ENCODE measurements around the gene MGARP. TPM values are rescaled to one million over a fixed set of nuclear protein-coding genes. Genes with fewer than 3 reads are reported as not detected.
"Not testable (repeated sequence)": the region's sequence is repeated elsewhere in the genome, so short reads cannot be mapped to it uniquely, and the experiment has no call there.

MGARP gene
- polyA plus RNA-seq, 4 donors = 0.25 to 0.89 (median 0.35) TPM; not detected in 1

DNA sequence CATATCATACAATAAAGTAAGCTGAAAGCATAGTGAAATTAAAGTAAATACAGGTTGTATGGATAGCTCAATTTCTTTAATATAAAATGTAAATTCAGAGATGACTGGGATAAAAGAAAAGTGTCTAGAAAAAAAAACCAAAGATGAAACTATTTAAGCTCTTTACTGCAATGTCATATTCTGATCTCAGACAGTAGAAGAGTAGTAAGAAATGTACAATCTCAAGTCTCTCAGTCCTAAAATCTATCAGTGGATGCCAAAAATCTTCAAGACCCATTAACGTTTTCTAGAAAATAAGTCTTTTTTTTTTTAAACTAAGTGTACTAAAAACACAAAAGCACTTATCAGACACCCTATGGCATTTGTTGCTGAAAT, 13.8 kb downstream of the MGARP start:
- FAIRE-seq (no peak), DNase-seq (no peak)
- Histone ChIP-seq H3K27me3 (ENCODE audit: control insufficient read depth in 3 of 3, insufficient read depth in 3 of 3, low read length in 3 of 3) (no peaks in the 10 kb centered on the region), H3K36me3 (ENCODE audit: control insufficient read depth in 3 of 3, insufficient read depth in 2 of 3, low read depth in 1 of 3, low read length in 3 of 3) (no peaks in the 10 kb centered on the region), H3K9me3 (ENCODE audit: control insufficient read depth in 2 of 2, insufficient read depth in 1 of 2, low read depth in 1 of 2, low read length in 1 of 2) (no peaks in the 10 kb centered on the region), H3K27ac (ENCODE audit: low read depth in 1 of 3, low read length in 2 of 3) (peak overlapping the region in 1 of 3 donors; percentile 60), H3K4me3 (ENCODE audit: low read depth in 1 of 3, low read length in 3 of 3) (peak overlapping the region in 1 of 3 donors; percentile 30), H3K4me1 (ENCODE audit: control insufficient read depth in 3 of 3, insufficient read depth in 2 of 3, low read depth in 1 of 3, low read length in 2 of 3) (no peaks in the 10 kb centered on the region)
- WGBS, 3 donors = 2 to 15% (median 6%) methylated on average over 1 of the region's 1 CpG

DNA sequence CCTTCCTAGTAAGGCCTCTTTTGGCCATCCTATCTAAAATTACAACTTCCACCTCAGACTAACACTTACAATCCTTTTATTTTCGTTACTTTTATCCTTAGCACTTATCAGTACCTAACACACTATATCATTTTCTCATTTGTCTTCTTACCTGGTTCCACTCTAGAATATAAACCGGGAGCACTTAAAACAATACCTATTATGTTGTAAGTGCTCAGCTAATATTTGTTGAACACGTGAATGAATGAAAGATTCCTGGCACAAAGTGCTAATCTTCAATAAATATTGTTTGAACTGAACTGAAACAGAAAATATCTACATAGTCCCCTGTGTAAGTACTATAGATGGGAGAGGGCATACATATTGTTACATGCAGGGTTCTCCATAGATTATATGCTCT, 14.4 kb downstream of the MGARP start:
- Histone ChIP-seq H3K27ac (ENCODE audit: low read depth in 1 of 3, low read length in 2 of 3) (no peak overlapping the region), H3K4me3 (ENCODE audit: low read depth in 1 of 3, low read length in 3 of 3) (no peak overlapping the region), H3K9me3 (ENCODE audit: control insufficient read depth in 2 of 2, insufficient read depth in 1 of 2, low read depth in 1 of 2, low read length in 1 of 2) (no peaks in the 10 kb centered on the region), H3K27me3 (ENCODE audit: control insufficient read depth in 3 of 3, insufficient read depth in 3 of 3, low read length in 3 of 3) (no peaks in the 10 kb centered on the region), H3K36me3 (ENCODE audit: control insufficient read depth in 3 of 3, insufficient read depth in 2 of 3, low read depth in 1 of 3, low read length in 3 of 3) (no peaks in the 10 kb centered on the region), H3K4me1 (ENCODE audit: control insufficient read depth in 3 of 3, insufficient read depth in 2 of 3, low read depth in 1 of 3, low read length in 2 of 3) (no peaks in the 10 kb centered on the region)
- DNase-seq (no peak), FAIRE-seq (no peak)
- WGBS, 3 donors = 51 to 58% (median 55%) methylated on average over 3 of the region's 3 CpGs

DNA sequence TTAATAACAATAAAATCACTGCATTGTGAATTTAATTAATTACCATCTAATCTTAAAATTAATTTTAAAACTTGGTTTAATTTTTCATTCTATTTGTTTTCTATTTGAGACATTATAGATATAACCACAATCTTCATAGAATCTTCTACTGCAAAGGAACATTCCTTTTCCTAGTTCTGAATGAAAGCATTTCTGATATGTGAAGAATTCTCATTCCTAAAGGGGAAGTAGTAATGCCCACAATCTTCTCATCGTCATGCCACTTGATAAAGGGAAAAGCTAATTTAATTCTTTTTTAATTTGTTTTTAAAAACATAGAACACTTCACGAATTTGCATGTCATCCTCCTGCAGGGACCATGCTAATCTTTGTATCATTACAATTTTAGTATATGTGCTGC, 23.7 kb downstream of the MGARP start:
- H3K27me3 ChIP-seq (ENCODE audit: control insufficient read depth in 3 of 3, insufficient read depth in 3 of 3, low read length in 3 of 3) = no peaks in the 10 kb centered on the region
- 64 to 80% (median 74%) methylated on average over 2 of the region's 2 CpGs for WGBS, 3 donors
- DNase-seq = no peak
- FAIRE-seq = peak; percentile 39
- no peaks in the 10 kb centered on the region for H3K36me3 ChIP-seq (ENCODE audit: control insufficient read depth in 3 of 3, insufficient read depth in 2 of 3, low read depth in 1 of 3, low read length in 3 of 3)
- H3K4me1 ChIP-seq (ENCODE audit: control insufficient read depth in 3 of 3, insufficient read depth in 2 of 3, low read depth in 1 of 3, low read length in 2 of 3) = no peaks in the 10 kb centered on the region
- no peak overlapping the region for H3K4me3 ChIP-seq (ENCODE audit: low read depth in 1 of 3, low read length in 3 of 3)
- H3K27ac ChIP-seq (ENCODE audit: low read depth in 1 of 3, low read length in 2 of 3) = no peak overlapping the region
- H3K9me3 ChIP-seq (ENCODE audit: control insufficient read depth in 2 of 2, insufficient read depth in 1 of 2, low read depth in 1 of 2, low read length in 1 of 2) = no peaks in the 10 kb centered on the region

DNA sequence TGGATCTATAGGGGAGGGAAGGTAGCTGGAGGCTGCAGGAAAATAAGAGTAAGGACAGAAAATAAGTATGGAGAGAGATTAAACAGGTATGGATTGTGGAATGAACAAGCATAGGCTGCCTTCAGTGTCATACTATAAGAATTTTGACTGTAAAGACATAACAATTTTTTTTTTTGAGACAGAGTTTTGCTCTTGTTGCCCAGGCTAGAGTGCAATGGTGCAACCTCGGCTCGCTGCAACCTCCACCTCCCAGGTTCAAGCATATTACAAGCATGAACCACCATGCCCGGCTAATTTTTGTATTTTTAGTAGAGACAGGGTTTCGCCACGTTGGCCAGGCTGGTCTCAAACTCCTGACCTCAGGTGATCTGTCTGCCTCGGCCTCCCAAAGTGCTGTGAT, 24.4 kb downstream of the MGARP start:
- not testable (repeated sequence) for H3K27ac ChIP-seq (ENCODE audit: low read depth in 1 of 3, low read length in 2 of 3); DNase-seq; H3K9me3 ChIP-seq (ENCODE audit: control insufficient read depth in 2 of 2, insufficient read depth in 1 of 2, low read depth in 1 of 2, low read length in 1 of 2); H3K4me1 ChIP-seq (ENCODE audit: control insufficient read depth in 3 of 3, insufficient read depth in 2 of 3, low read depth in 1 of 3, low read length in 2 of 3); H3K36me3 ChIP-seq (ENCODE audit: control insufficient read depth in 3 of 3, insufficient read depth in 2 of 3, low read depth in 1 of 3, low read length in 3 of 3); H3K27me3 ChIP-seq (ENCODE audit: control insufficient read depth in 3 of 3, insufficient read depth in 3 of 3, low read length in 3 of 3); FAIRE-seq; H3K4me3 ChIP-seq (ENCODE audit: low read depth in 1 of 3, low read length in 3 of 3)
- 88 to 93% (median 92%) methylated on average over 6 of the region's 6 CpGs for WGBS, 3 donors

DNA sequence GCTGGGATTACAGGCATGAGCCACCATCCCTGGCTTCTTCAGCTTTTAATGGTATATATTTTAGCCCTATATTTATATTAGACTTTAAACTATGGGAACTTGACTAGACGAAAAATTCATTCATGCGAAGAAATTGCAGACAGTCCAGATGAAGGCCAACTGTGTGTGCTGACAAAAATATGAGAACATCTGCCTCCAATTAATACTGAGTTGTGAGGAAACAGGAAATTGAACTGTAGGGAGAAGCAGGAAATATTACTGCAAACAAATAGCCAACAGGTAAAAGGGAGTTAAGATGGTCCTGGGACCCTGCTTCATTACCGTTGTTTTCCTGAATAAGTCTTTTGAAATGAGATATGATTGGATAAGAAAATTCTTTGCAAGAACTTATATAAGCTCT, 26.3 kb downstream of the MGARP start:
- Histone ChIP-seq H3K4me3 (ENCODE audit: low read depth in 1 of 3, low read length in 3 of 3) (no peak overlapping the region), H3K27ac (ENCODE audit: low read depth in 1 of 3, low read length in 2 of 3) (no peak overlapping the region), H3K27me3 (ENCODE audit: control insufficient read depth in 3 of 3, insufficient read depth in 3 of 3, low read length in 3 of 3) (no peaks in the 10 kb centered on the region), H3K36me3 (ENCODE audit: control insufficient read depth in 3 of 3, insufficient read depth in 2 of 3, low read depth in 1 of 3, low read length in 3 of 3) (no peaks in the 10 kb centered on the region), H3K9me3 (ENCODE audit: control insufficient read depth in 2 of 2, insufficient read depth in 1 of 2, low read depth in 1 of 2, low read length in 1 of 2) (no peaks in the 10 kb centered on the region), H3K4me1 (ENCODE audit: control insufficient read depth in 3 of 3, insufficient read depth in 2 of 3, low read depth in 1 of 3, low read length in 2 of 3) (no peaks in the 10 kb centered on the region)
- DNase-seq = no peak
- FAIRE-seq = no peak
- WGBS, 3 donors = 87 to 88% (median 88%) methylated on average over 3 of the region's 3 CpGs

DNA sequence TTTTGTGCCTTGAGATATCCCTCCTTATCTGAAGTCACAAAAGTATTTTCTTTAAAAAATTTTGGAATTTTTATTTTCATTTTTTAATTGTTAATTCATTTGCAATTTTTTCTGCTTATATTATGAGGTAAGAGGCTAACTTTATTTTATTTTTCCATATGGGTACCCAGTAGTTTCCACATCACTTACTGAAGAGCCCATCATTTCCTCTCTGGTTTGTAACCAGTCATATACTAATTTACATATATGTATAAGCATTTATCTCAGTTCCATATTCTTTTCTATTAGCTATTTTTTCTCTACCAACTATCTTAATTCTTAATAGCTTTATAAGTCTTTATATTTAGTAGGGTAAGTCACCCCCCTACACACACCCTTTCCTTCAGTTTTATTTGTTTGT, 27.0 kb downstream of the MGARP start:
- Histone ChIP-seq H3K27me3 (ENCODE audit: control insufficient read depth in 3 of 3, insufficient read depth in 3 of 3, low read length in 3 of 3) (no peaks in the 10 kb centered on the region), H3K4me3 (ENCODE audit: low read depth in 1 of 3, low read length in 3 of 3) (no peak overlapping the region), H3K27ac (ENCODE audit: low read depth in 1 of 3, low read length in 2 of 3) (no peak overlapping the region), H3K36me3 (ENCODE audit: control insufficient read depth in 3 of 3, insufficient read depth in 2 of 3, low read depth in 1 of 3, low read length in 3 of 3) (no peaks in the 10 kb centered on the region), H3K9me3 (ENCODE audit: control insufficient read depth in 2 of 2, insufficient read depth in 1 of 2, low read depth in 1 of 2, low read length in 1 of 2) (no peaks in the 10 kb centered on the region), H3K4me1 (ENCODE audit: control insufficient read depth in 3 of 3, insufficient read depth in 2 of 3, low read depth in 1 of 3, low read length in 2 of 3) (no peaks in the 10 kb centered on the region)
- no peak for DNase-seq
- no peak for FAIRE-seq

DNA sequence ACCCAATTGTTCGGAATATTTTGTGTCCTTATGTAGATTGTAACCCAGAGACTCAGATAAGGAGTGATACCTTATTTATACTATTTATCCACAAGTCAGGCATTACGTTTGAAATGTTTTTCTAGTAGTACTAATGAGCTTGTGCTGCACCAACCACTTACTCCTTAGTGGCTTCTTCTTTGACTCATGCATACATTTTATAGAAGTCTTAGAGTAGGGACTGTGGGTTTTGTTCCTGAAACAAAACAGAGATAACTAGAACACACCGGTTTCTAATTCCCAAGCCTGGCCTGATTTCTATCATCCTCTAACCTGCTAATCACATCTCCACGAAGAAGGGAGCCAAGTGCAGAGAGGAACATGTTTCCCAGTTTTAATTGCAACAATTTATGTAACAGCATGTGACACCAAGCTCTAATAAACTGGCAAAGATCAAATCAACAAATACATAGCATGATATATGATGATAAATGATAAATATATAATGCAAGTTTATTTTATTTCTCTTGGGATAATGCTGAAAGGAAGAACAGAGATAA, 32.3 kb downstream of the MGARP start:
- 70 to 72% (median 71%) methylated on average over 4 of the region's 4 CpGs for WGBS, 3 donors
- no peaks in the 10 kb centered on the region for H3K9me3 ChIP-seq (ENCODE audit: control insufficient read depth in 2 of 2, insufficient read depth in 1 of 2, low read depth in 1 of 2, low read length in 1 of 2)
- H3K27ac ChIP-seq (ENCODE audit: low read depth in 1 of 3, low read length in 2 of 3) = no peak overlapping the region
- no peaks in the 10 kb centered on the region for H3K27me3 ChIP-seq (ENCODE audit: control insufficient read depth in 3 of 3, insufficient read depth in 3 of 3, low read length in 3 of 3)
- H3K4me1 ChIP-seq (ENCODE audit: control insufficient read depth in 3 of 3, insufficient read depth in 2 of 3, low read depth in 1 of 3, low read length in 2 of 3) = no peaks in the 10 kb centered on the region
- FAIRE-seq (no peak), DNase-seq (no peak)
- no peak overlapping the region for H3K4me3 ChIP-seq (ENCODE audit: low read depth in 1 of 3, low read length in 3 of 3)
- no peaks in the 10 kb centered on the region for H3K36me3 ChIP-seq (ENCODE audit: control insufficient read depth in 3 of 3, insufficient read depth in 2 of 3, low read depth in 1 of 3, low read length in 3 of 3)

DNA sequence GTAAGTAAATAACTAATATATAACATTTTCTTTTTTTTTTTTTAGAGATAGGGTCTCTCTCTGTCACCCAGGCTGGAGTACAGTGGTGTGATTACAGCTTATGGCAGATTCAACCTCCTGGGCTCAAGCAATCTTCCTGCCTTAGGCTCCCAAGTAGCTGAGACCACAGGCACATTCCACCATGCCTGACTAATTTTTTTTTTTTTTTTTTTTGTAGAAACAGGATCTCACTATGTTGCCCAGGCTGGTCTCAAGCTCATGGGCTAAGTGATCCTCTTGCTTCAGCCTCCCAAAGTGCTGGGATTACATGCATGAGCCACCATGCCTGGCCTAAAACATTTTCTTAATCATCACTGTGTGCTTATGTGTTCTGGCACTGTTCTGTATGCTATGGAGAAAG, 32.8 kb downstream of the MGARP start:
- DNase-seq = no peak
- H3K4me3 ChIP-seq (ENCODE audit: low read depth in 1 of 3, low read length in 3 of 3) = no peak overlapping the region

DNA sequence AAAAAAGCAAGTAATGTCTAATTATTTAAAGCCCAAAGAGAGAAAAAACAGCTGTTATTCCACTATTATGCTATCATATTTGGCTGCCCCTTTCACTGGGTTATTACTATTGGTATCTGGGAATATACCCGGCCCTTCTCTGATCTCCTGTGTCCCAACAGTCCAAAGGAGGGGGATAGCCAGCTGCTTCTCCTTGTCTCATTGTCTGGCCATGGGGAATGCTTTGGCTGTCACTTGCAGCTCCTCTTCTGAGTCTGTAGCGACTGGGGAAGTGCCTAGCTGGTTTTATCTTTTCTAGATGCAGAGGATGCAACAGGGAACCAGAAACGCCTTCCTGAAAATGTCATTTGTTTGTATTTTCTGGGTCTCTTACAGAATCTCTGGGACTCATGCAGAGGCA, 33.9 kb downstream of the MGARP start:
- Histone ChIP-seq H3K27me3 (ENCODE audit: control insufficient read depth in 3 of 3, insufficient read depth in 3 of 3, low read length in 3 of 3) (no peaks in the 10 kb centered on the region), H3K9me3 (ENCODE audit: control insufficient read depth in 2 of 2, insufficient read depth in 1 of 2, low read depth in 1 of 2, low read length in 1 of 2) (no peaks in the 10 kb centered on the region), H3K4me1 (ENCODE audit: control insufficient read depth in 3 of 3, insufficient read depth in 2 of 3, low read depth in 1 of 3, low read length in 2 of 3) (no peaks in the 10 kb centered on the region), H3K4me3 (ENCODE audit: low read depth in 1 of 3, low read length in 3 of 3) (no peak overlapping the region), H3K36me3 (ENCODE audit: control insufficient read depth in 3 of 3, insufficient read depth in 2 of 3, low read depth in 1 of 3, low read length in 3 of 3) (no peaks in the 10 kb centered on the region), H3K27ac (ENCODE audit: low read depth in 1 of 3, low read length in 2 of 3) (no peak overlapping the region)
- DNase-seq = no peak
- no peak for FAIRE-seq
- 79 to 88% (median 85%) methylated on average over 3 of the region's 3 CpGs for WGBS, 3 donors

More for the DNA sequence above, 32.8 kb downstream of the MGARP start:
- H3K4me1 ChIP-seq (ENCODE audit: control insufficient read depth in 3 of 3, insufficient read depth in 2 of 3, low read depth in 1 of 3, low read length in 2 of 3) = no peaks in the 10 kb centered on the region
- no peaks in the 10 kb centered on the region for H3K27me3 ChIP-seq (ENCODE audit: control insufficient read depth in 3 of 3, insufficient read depth in 3 of 3, low read length in 3 of 3)
- FAIRE-seq = no peak
- no peaks in the 10 kb centered on the region for H3K36me3 ChIP-seq (ENCODE audit: control insufficient read depth in 3 of 3, insufficient read depth in 2 of 3, low read depth in 1 of 3, low read length in 3 of 3)
- H3K27ac ChIP-seq (ENCODE audit: low read depth in 1 of 3, low read length in 2 of 3) = no peak overlapping the region
- H3K9me3 ChIP-seq (ENCODE audit: control insufficient read depth in 2 of 2, insufficient read depth in 1 of 2, low read depth in 1 of 2, low read length in 1 of 2) = no peaks in the 10 kb centered on the region
